PC-9 (cell line): Measurements from ENCODE around the gene CARD6. TPM values are rescaled to one million over a fixed set of nuclear protein-coding genes. Genes with fewer than 3 reads are reported as not detected.
"Not testable (repeated sequence)": the region's sequence is repeated elsewhere in the genome, so short reads cannot be mapped to it uniquely, and the experiment has no call there.

Experiments used
- BruUV-seq: library from RNA; stranded (reverse); fragments of 400-500 nt; replicated peaks from 2 replicates; lab custom pipeline; 2021; lab: Mats Ljungman, UMichigan
- CTCF ChIA-PET: fragments of 300-600 bp; sonication (Branson Sonifier 250); formaldehyde crosslinking; loops from one replicate; lab custom pipeline; 2022; ENCODE audit warnings: antibody characterized with exemption; lab: Charles Lee
- POLR2A ChIA-PET: fragments of 300-600 bp; sonication (Branson Sonifier 250); formaldehyde crosslinking; loops from one replicate; lab custom pipeline; 2022; ENCODE audit warnings: antibody characterized with exemption; ENCODE audit not compliant: unreplicated experiment; lab: Charles Lee
- DNase-seq, 2 experiments: peaks; one replicate each; pipeline versions ENCODE4 v3.0.0 to v3.0.0-alpha.2; 2015 to 2022; ENCODE audit warnings: mixed read lengths in 1 of 2
- H2AFZ ChIP-seq: fragments of 200-600 bp; sonication (generic); 2 replicates; pipeline ENCODE4 v1.8.1; 2017; ENCODE audit warnings: antibody characterized with exemption
- H3F3A ChIP-seq: fragments of 200-600 bp; sonication (generic); 2 replicates; pipeline ENCODE4 v1.8.1; 2017; ENCODE audit warnings: antibody characterized with exemption, mild to moderate bottlenecking, low read depth; ENCODE audit not compliant: insufficient read depth
- H3K27ac ChIP-seq: fragments of 200-600 bp; sonication (generic); 2 replicates; pipeline ENCODE4 v1.6.1; 2016; ENCODE audit warnings: mixed run types
- H3K27me3 ChIP-seq: fragments of 200-600 bp; sonication (generic); 2 replicates; pipeline ENCODE4 v1.6.1; 2016; ENCODE audit warnings: low read depth, mixed run types; ENCODE audit not compliant: insufficient read depth
- H3K36me3 ChIP-seq: fragments of 200-600 bp; sonication (generic); 2 replicates; pipeline ENCODE4 v1.6.1; 2016; ENCODE audit warnings: low read depth, mixed run types
- H3K4me1 ChIP-seq: fragments of 200-600 bp; sonication (generic); replicated peaks from 2 replicates; pipeline ENCODE4 v1.6.1; 2016; ENCODE audit warnings: mixed run types; ENCODE audit not compliant: insufficient read depth
- H3K4me2 ChIP-seq: fragments of 200-600 bp; sonication (generic); 2 replicates; pipeline ENCODE4 v1.6.1; 2017; ENCODE audit warnings: mixed run types
- H3K4me3 ChIP-seq: fragments of 200-600 bp; sonication (generic); 2 replicates; pipeline ENCODE4 v1.6.1; 2016; ENCODE audit warnings: mixed run types
- H3K79me2 ChIP-seq: fragments of 200-600 bp; sonication (generic); 2 replicates; pipeline ENCODE4 v1.6.1; 2017; ENCODE audit warnings: low read depth, mixed run types
- H3K9me2 ChIP-seq: fragments of 200-600 bp; sonication (generic); 2 replicates; pipeline ENCODE4 v1.8.1; 2017; ENCODE audit warnings: mild to moderate bottlenecking; ENCODE audit not compliant: insufficient read depth
- H3K9me3 ChIP-seq: fragments of 200-600 bp; sonication (generic); 2 replicates; pipeline ENCODE4 v1.8.1; 2016; ENCODE audit warnings: low read depth; ENCODE audit not compliant: insufficient read depth
- H4K20me1 ChIP-seq: fragments of 200-600 bp; sonication (generic); 2 replicates; pipeline ENCODE4 v1.8.1; 2017; ENCODE audit not compliant: insufficient read depth
- CTCF ChIP-seq: fragments of 200-600 bp; sonication (generic); conservative IDR thresholded peaks from 2 replicates; pipeline ENCODE4 v1.6.1; 2017; ENCODE audit warnings: mixed run types, antibody characterized with exemption, mild to moderate bottlenecking, moderate library complexity
- EZH2 ChIP-seq: fragments of 200-600 bp; sonication (generic); IDR thresholded peaks from 2 replicates; pipeline ENCODE4 v1.8.0; 2017; ENCODE audit warnings: antibody characterized with exemption, low read depth
- intact Hi-C: fragments of 100-400 bp; cut with micrococcal nuclease; formaldehyde crosslinking; loops from one replicate; pipeline ENCODE4 v1.10.0; 2022; ENCODE audit not compliant: unreplicated experiment
- total RNA-seq: library from RNA; stranded (reverse); gene quantifications from 2 replicates; pipeline ENCODE4 v1.2.3, GENCODE V29; 2021

Gene CARD6
- total RNA-seq, 1 experiment from 2014 or later = 16.1 TPM

- H3K4me2 ChIP-seq, intact Hi-C loops, H3K27ac ChIP-seq, H2AFZ ChIP-seq, H3F3A ChIP-seq, H3K4me3 ChIP-seq, H4K20me1 ChIP-seq, H3K36me3 ChIP-seq, BruUV-seq, POLR2A ChIA-PET, H3K79me2 ChIP-seq, H3K9me2 ChIP-seq, H3K9me3 ChIP-seq, H3K4me1 ChIP-seq, H3K27me3 ChIP-seq: not testable (repeated sequence)
- CTCF ChIA-PET = interaction anchor here (0.6 kb wide), 3 partner anchors 49 to 746 kb away, joined by 3 to 12 read pairs (median 5); no protein-coding TSS in a partner anchor
- peak in 1 of 2 experiments; percentile 64 for DNase-seq
Measured at GRCh38 chr5:40895440-40896425, 54.6 kb downstream of the CARD6 start.

DNA sequence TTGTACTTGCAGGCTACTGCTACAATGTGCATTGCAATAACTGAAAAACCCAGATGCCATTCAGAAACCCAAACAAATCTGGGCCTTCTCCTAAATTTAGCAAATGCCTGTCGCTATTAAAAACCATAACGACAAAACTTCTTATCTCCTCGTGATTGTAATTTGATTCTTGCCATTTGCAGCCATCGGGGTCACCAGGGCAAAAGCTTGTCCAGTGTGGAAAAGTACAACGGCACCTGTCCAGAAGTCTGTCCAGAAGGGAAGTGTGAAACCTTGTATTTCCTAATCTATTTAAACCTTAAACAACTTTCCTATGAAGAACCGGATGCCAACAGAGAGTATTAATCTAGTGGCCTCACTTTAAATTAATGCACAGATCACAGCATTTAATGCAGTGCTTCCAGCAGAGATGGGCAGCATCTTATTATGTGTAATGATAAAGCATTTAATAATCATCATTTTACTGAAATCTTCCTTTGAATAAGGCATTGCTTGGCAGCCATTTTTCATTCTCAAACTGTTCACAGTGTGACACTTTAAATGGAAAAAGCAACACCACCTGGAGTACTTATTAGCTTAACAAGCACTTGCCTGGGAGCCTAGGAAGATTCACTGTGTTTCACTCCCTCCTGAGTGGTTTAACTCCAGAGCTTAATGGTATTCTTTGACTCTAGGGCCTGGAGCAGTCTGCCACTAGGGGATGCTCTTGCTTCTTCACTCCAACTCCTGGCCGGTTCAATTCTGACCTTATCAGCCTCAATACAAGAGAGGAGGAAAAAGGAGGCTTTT is 63.2 kb downstream of the CARD6 start:
- intact Hi-C loops = loop anchor here (1.0 to 5.0 kb wide), 7 partner anchors 93 to 939 kb away; no protein-coding TSS in a partner anchor
- Histone ChIP-seq H3K27ac (no peak overlapping the region), H2AFZ (no peak overlapping the region), H4K20me1 (no peaks in the 10 kb centered on the region), H3K27me3 (no peaks in the 10 kb centered on the region), H3K9me3 (no peaks in the 10 kb centered on the region), H3K4me1 (no peaks in the 10 kb centered on the region), H3K4me3 (no peak overlapping the region), H3F3A (no peaks in the 10 kb centered on the region), H3K4me2 (no peak overlapping the region), H3K79me2 (no peaks in the 10 kb centered on the region), H3K36me3 (no peaks in the 10 kb centered on the region), H3K9me2 (no peaks in the 10 kb centered on the region)
- ChIA-PET POLR2A (interaction anchor here (0.6 to 0.7 kb wide), 3 partner anchors 34 to 1505 kb away, joined by 4 to 6 read pairs (median 6); no protein-coding TSS in a partner anchor), CTCF (interaction anchor here (0.5 to 2.0 kb wide), 15 partner anchors 11 to 939 kb away, joined by 3 to 9 read pairs (median 3); partner anchors contain the start of gene CARD6)
- TF ChIP-seq CTCF (peak; percentile 98), EZH2 (no peak)
- DNase-seq = peak; percentile 60 to 79
- BruUV-seq = no TSS peak

- intact Hi-C loops = loop anchor here (1.0 to 5.0 kb wide), 7 partner anchors 92 to 938 kb away; no protein-coding TSS in a partner anchor
- H3F3A ChIP-seq = no peaks in the 10 kb centered on the region
- POLR2A ChIA-PET = interaction anchor here (0.7 kb wide), 2 partner anchors 35 to 955 kb away, joined by 4 to 6 read pairs; no protein-coding TSS in a partner anchor
- TF ChIP-seq CTCF (peak; percentile 6; the same call in 1 of the 2 replicates), EZH2 (no peak)
- no peaks in the 10 kb centered on the region for H3K9me2 ChIP-seq
- no peak overlapping the region for H3K4me2 ChIP-seq
- CTCF ChIA-PET = interaction anchor here (0.6 to 2.0 kb wide), 11 partner anchors 12 to 938 kb away, joined by 3 to 9 read pairs (median 4); no protein-coding TSS in a partner anchor
- no peaks in the 10 kb centered on the region for H3K4me1 ChIP-seq
- no peak overlapping the region for H3K27ac ChIP-seq
- no peaks in the 10 kb centered on the region for H3K9me3 ChIP-seq
- no peaks in the 10 kb centered on the region for H3K36me3 ChIP-seq
- no peak for DNase-seq
- H3K4me3 ChIP-seq = no peak overlapping the region
- H2AFZ ChIP-seq = no peak overlapping the region
- no peaks in the 10 kb centered on the region for H3K79me2 ChIP-seq
- no peaks in the 10 kb centered on the region for H3K27me3 ChIP-seq
- BruUV-seq = no TSS peak
- no peaks in the 10 kb centered on the region for H4K20me1 ChIP-seq
Measured at GRCh38 chr5:40904994-40905306, 63.8 kb downstream of the CARD6 start.
